Endothelial cell of umbilical vein (primary cell): ENCODE results near the gene NR6A1. TPM values are rescaled to one million over a fixed set of nuclear protein-coding genes. Genes with fewer than 3 reads are reported as not detected.
A peak's percentile ranks its signal among the peaks of the same experiment; 100 is the strongest.

Experiments
- BruUV-seq: library from RNA; stranded (reverse); fragments of 400-500 nt; replicated peaks from 2 replicates; lab custom pipeline; 2021; lab: Mats Ljungman, UMichigan
- CTCF ChIA-PET: fragments of 300-600, 350-600 bp; sonication (Branson Sonifier 250); formaldehyde crosslinking; loops from one replicate; lab custom pipeline; 2021; ENCODE audit warnings: antibody characterized with exemption, inconsistent platforms; lab: Charles Lee
- POLR2A ChIA-PET: fragments of 300-600, 350-600 bp; sonication (Branson Sonifier 250); formaldehyde crosslinking; loops from one replicate; lab custom pipeline; 2021; ENCODE audit warnings: antibody characterized with exemption, inconsistent platforms; lab: Charles Lee
- DNase-seq: peaks from one replicate; pipeline ENCODE4 v3.0.0-alpha.2; 2011; ENCODE audit warnings: low read depth, low spot score
- FAIRE-seq: peaks from 2 replicates; lab custom pipeline; 2011; peaks lifted over from hg19 to GRCh38; lab: Jason Lieb, UNC
- H2AFZ ChIP-seq: 2 replicates; pipeline ENCODE4 v1.6.0; 2012; ENCODE audit warnings: low read depth, low read length, control low read depth, inconsistent platforms
- H3K27ac ChIP-seq: 2 replicates; pipeline ENCODE4 v1.5.1; 2011; ENCODE audit warnings: low read depth, mild to moderate bottlenecking, control low read depth, low read length, moderate library complexity; ENCODE audit not compliant: insufficient read depth
- H3K27me3 ChIP-seq, 2 experiments: 2 replicates each; pipeline versions ENCODE4 v1.6.0 to v1.6.1; 2011; ENCODE audit warnings: low read length in 2 of 2, mixed read lengths in 1 of 2; ENCODE audit not compliant: control insufficient read depth in 2 of 2, insufficient read depth in 2 of 2
- H3K36me3 ChIP-seq, 2 experiments: 2 replicates in 1 of 2; 3 replicates in 1 of 2; pipeline ENCODE4 v1.5.1; 2011; ENCODE audit warnings: low read length in 2 of 2, mild to moderate bottlenecking in 1 of 2, moderate library complexity in 1 of 2; ENCODE audit not compliant: control insufficient read depth in 2 of 2, insufficient read depth in 2 of 2; ENCODE audit errors: extremely low read depth in 1 of 2
- H3K4me1 ChIP-seq: 3 replicates; pipeline ENCODE4 v1.5.1; 2011; ENCODE audit warnings: mild to moderate bottlenecking, low read length; ENCODE audit not compliant: control insufficient read depth, insufficient read depth; ENCODE audit errors: extremely low read depth
- H3K4me2 ChIP-seq: 2 replicates; pipeline ENCODE4 v1.6.1; 2011; ENCODE audit warnings: low read length, control low read depth, mixed read lengths; ENCODE audit not compliant: insufficient read depth
- H3K4me3 ChIP-seq, 3 experiments: fragments of 200-600 bp in 1 of 3; sonication (generic), shearing (Covaris generic) in 1 of 3; replicated peaks in 1 of 3; 2 replicates each; pipeline ENCODE4 v1.5.1; 2011 to 2016; ENCODE audit warnings: control low read depth in 3 of 3, low read length in 3 of 3, mild to moderate bottlenecking in 2 of 3, inconsistent platforms in 1 of 3, low read depth in 1 of 3, moderate library complexity in 1 of 3; ENCODE audit not compliant: insufficient read depth in 1 of 3
- H3K79me2 ChIP-seq: 2 replicates; pipeline ENCODE4 v1.6.0; 2012; ENCODE audit warnings: low read length, inconsistent platforms; ENCODE audit not compliant: control insufficient read depth, insufficient read depth
- H3K9ac ChIP-seq: replicated peaks from 2 replicates; pipeline ENCODE3; 2011; ENCODE audit warnings: low read length, control low read depth; ENCODE audit not compliant: insufficient read depth; ENCODE audit errors: extremely low read depth
- H3K9me1 ChIP-seq: replicated peaks from 3 replicates; pipeline ENCODE4 v1.6.0; 2011; ENCODE audit warnings: mild to moderate bottlenecking, low read length; ENCODE audit not compliant: control insufficient read depth, insufficient read depth; ENCODE audit errors: extremely low read depth
- H3K9me3 ChIP-seq: replicated peaks from 2 replicates; pipeline ENCODE4 v1.5.1; 2012; ENCODE audit warnings: low read length, inconsistent platforms; ENCODE audit not compliant: control insufficient read depth, insufficient read depth
- H4K20me1 ChIP-seq: replicated peaks from 2 replicates; pipeline ENCODE3; 2011; ENCODE audit warnings: mild to moderate bottlenecking, low read length; ENCODE audit not compliant: control insufficient read depth, insufficient read depth; ENCODE audit errors: extremely low read depth
- CTCF ChIP-seq, 2 donors: IDR thresholded peaks; 1 replicate in 1 of 2; 2 replicates in 1 of 2; pipeline ENCODE4 v1.5.1; 2011; ENCODE audit warnings: low read length in 2 of 2, mild to moderate bottlenecking in 2 of 2, moderate library complexity in 2 of 2, control low read depth in 1 of 2, inconsistent platforms in 1 of 2, low read depth in 1 of 2; ENCODE audit not compliant: insufficient read depth in 1 of 2; ENCODE audit errors: extremely low read depth in 1 of 2
- GATA2 ChIP-seq: IDR thresholded peaks from 2 replicates; pipeline ENCODE4 v1.7.0; 2011; ENCODE audit warnings: low read depth, mild to moderate bottlenecking, moderate library complexity, mixed read lengths, low read length; ENCODE audit not compliant: insufficient read length, insufficient read depth
- dilution Hi-C: fragments of 300-500 bp; cut with MboI; formaldehyde crosslinking; loops from one replicate; pipeline ENCODE4 v1.15.0; 2019; ENCODE audit warnings: low sequenced_read_pairs; ENCODE audit not compliant: extremely low pct_ligation_motif_present
- intact Hi-C: fragments of 100-400 bp; cut with micrococcal nuclease; formaldehyde crosslinking; loops from one replicate; pipeline ENCODE4 v1.10.0; 2022
- polyA plus RNA-seq, 4 experiments: library from polyadenylated mRNA; depleted of rRNA in 3 of 4; stranded (reverse) in 3 of 4; unstranded in 1 of 4; fragments of >200 nt; gene quantifications; 2 replicates each; pipeline versions ENCODE4 v1.2.1 to v1.2.3, GENCODE V29; 2011 to 2012; ENCODE audit warnings: missing spikeins in 1 of 4
- total RNA-seq: library from RNA; stranded (reverse); gene quantifications from 2 replicates; pipeline ENCODE4 v1.2.3, GENCODE V29; 2021
- TF ChIP-seq, protein P1 (sequence below): IDR thresholded peaks from 2 replicates; pipeline ENCODE4 v1.6.1; 2011; ENCODE audit not compliant: insufficient read depth, insufficient read length

The NR6A1 gene
- total and polyA plus RNA-seq, 2 donors (not counting 3 experiments of a cell fraction or from before 2014, with no cell fraction given) = 0.17 to 1.2 TPM

DNA sequence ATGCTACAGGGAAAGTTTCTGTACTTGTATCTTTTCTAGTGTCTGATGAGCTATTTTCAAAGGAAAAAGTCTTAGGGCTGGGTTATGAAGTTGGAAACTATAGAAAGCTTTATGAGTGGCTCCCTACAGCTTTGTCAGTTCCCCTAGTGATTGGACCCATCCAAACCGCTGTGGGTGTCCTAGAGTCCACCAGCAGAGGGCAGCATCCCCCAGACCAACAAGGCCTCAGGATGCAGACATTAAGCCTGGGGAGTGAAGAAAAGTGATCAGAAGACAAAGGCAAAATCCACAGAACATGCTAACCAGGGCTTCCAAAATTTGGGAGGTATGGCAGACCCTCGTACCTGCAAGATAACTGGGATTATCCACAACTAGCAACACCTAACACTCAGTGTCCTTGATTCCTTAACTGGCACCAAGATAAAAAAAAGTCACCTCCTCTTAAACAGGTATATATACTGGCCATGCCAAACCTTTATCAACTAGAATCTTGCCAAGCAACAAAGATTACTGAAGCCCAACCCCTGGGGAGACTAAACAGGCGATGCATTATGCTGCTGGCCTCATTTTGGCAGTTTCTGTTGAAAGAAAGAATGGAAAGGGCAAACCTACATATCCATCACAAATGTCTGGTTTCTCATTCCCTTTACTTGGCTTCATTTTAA lies 153.5 kb downstream of the NR6A1 start:
- no peak overlapping the region for H3K9ac ChIP-seq
- no peak overlapping the region for H3K4me3 ChIP-seq
- no peak overlapping the region for H3K4me2 ChIP-seq
- TF ChIP-seq, protein P1, sequence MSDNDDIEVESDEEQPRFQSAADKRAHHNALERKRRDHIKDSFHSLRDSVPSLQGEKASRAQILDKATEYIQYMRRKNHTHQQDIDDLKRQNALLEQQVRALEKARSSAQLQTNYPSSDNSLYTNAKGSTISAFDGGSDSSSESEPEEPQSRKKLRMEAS = no peak
- TF ChIP-seq CTCF (IDR thresholded peaks at IDR 0.05; ENCODE audit: extremely low read depth in 1 of 2, insufficient read depth in 1 of 2, low read depth in 1 of 2, low read length in 2 of 2) (peak; percentile 82 to 89), GATA2 (no peak)
- BruUV-seq = no TSS peak
- peak; percentile 83 for FAIRE-seq
- H3K9me3 ChIP-seq = no peaks in the 10 kb centered on the region
- peak; percentile 75 for DNase-seq
- no peak overlapping the region for H2AFZ ChIP-seq
- no peak overlapping the region for H3K27ac ChIP-seq
- no peaks in the 10 kb centered on the region for H3K36me3 ChIP-seq
- H3K4me1 ChIP-seq = no peaks in the 10 kb centered on the region
- H3K9me1 ChIP-seq = no peaks in the 10 kb centered on the region
- ChIA-PET POLR2A (interaction anchor here (0.6 to 0.7 kb wide), 3 partner anchors 79 to 94 kb away, joined by 4 to 6 read pairs (median 6); no protein-coding TSS in a partner anchor), CTCF (interaction anchor here (0.6 to 9.0 kb wide), 80 partner anchors 9 to 755 kb away, joined by 3 to 439 read pairs (median 5); partner anchors contain the start of genes ARPC5L, NR6A1, RPL35 and WDR38)
- dilution Hi-C loops (no loop called here), intact Hi-C loops (loop anchor here (1.0 to 2.0 kb wide), 6 partner anchors 41 to 236 kb away; partner anchors contain the start of gene WDR38)
- H3K79me2 ChIP-seq = no peaks in the 10 kb centered on the region
- H3K27me3 ChIP-seq = peaks cover 0 to 8% of the 10 kb centered on the region in 2 experiments
- H4K20me1 ChIP-seq = no peaks in the 10 kb centered on the region
